DMS153 treated with DMSO at 0.1 percent for 48 hours (cell line): ENCODE results near the gene KCNQ1OT1.
A peak's percentile ranks its signal among the peaks of the same experiment; 100 is the strongest.

Source experiments
- DNase-seq: peaks from one replicate; lab custom pipeline; 2025; ENCODE audit not compliant: unreplicated experiment; lab: John Stamatoyannopoulos, UW

Gene KCNQ1OT1

GRCh38 chr11:2584812-2585565, 114.8 kb downstream of the KCNQ1OT1 start:
- no peak for DNase-seq

DNA sequence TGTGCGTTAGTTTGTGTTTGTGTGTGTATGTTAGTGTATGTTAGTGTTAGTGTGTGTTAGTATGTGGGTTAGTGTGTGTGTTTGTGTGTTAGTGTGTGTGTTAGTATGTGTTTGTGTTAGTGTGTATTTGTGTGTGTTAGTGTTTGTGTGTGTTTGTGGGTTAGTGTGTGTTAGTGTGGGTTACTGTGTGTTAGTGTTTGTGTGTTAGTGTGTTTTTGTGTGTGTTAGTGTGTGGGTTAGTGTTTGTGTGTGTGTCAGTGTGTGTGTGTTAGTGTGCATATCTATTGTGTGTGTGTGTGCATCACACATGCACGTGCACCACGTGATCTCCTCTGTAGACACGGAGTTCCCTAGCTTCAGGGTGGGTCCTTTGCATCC, 115.4 kb downstream of the KCNQ1OT1 start:
- DNase-seq = no peak

- DNase-seq = no peak
These were observed 116.2 kb downstream of the KCNQ1OT1 start for GRCh38 chr11:2583605-2583958.

- no peak for DNase-seq
These were observed 116.7 kb downstream of the KCNQ1OT1 start for GRCh38 chr11:2582946-2583604.

GRCh38 chr11:2582351-2582945, 117.3 kb downstream of the KCNQ1OT1 start:
- DNase-seq = no peak

DNA sequence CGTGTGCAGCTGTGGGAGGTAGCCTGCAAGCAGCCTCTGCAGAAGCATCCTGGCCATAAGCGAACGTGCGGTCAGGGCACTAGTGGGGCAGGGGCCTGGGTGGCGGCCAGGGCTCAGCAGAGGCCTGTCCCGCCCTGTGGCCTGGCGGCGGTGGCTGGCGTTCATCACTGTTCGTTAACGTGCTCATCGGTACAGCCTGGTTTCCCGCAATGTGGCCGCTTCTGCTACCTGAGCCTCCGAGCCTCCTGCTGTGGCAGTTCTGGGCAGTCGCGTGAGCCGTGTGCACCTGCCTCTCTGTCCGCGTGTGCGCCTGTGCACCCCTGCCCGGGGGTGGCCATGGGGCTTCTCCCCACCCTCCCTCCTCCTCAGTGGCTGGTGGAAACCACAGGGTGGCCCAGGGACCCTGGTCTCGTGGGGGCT, 117.9 kb downstream of the KCNQ1OT1 start:
- DNase-seq = no peak

- no peak for DNase-seq
These were observed 118.5 kb downstream of the KCNQ1OT1 start for GRCh38 chr11:2581151-2581930.

DNA sequence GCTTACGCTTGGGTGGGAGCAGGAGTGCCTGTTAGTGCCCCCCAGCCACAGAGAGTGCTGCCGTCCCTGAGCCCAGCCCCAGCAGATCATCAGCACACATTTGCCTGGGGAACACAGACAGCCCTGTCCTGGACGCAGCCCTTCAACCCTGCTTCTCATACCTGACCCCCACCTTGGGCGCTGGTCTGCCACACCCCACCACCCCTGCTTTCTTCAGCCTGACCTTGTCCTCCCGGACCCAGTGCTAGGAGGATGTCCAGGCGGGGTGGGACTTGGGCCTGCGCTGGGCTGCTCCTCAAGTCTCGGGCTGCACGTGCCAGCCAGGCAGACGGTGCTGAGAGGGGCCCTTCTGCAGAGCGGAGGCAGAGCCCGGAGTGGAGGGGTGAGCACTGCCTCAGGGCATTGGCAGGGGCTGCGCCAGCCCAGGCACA, 119.2 kb downstream of the KCNQ1OT1 start:
- DNase-seq = no peak

DNA sequence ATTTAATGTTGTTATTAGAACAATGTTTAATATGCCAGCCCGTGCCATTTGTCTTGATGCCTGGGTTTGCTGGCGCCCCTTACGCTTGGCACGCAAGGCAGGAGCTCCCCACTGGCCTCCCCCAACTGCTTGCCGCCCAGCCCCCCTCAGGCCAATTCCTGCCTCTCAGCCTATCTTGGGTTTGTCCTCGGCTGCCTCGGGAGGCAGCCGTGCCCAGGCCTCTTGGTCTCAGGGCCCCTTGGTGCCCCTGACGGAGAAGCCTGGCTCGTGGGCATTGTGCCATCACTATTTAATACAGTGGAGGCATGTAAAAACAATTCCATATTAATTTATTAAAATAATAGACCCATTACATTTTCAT, 119.8 kb downstream of the KCNQ1OT1 start:
- DNase-seq = no peak

GRCh38 chr11:2579315-2580060, 120.3 kb downstream of the KCNQ1OT1 start:
- DNase-seq = no peak

- DNase-seq = no peak
These were observed 120.9 kb downstream of the KCNQ1OT1 start for GRCh38 chr11:2578929-2579270.

GRCh38 chr11:2577991-2578928, 121.5 kb downstream of the KCNQ1OT1 start:
- DNase-seq = no peak

GRCh38 chr11:2577031-2577990, 122.5 kb downstream of the KCNQ1OT1 start:
- no peak for DNase-seq

GRCh38 chr11:2576549-2576948, 123.2 kb downstream of the KCNQ1OT1 start:
- no peak for DNase-seq

GRCh38 chr11:2576111-2576510, 123.7 kb downstream of the KCNQ1OT1 start:
- DNase-seq = no peak

GRCh38 chr11:2575591-2576051, 124.2 kb downstream of the KCNQ1OT1 start:
- no peak for DNase-seq

- DNase-seq = peak; percentile 13
These were observed 125.0 kb downstream of the KCNQ1OT1 start for GRCh38 chr11:2574553-2575535.
